Nephron progenitor cell (in vitro differentiated cells): ENCODE data around the gene FMNL2.
A peak's percentile ranks its signal among the peaks of the same experiment; 100 is the strongest.

Experiments
- DNase-seq: peaks from one replicate; pipeline ENCODE4 v3.0.0; 2021
- H3K27ac Mint-ChIP-seq: 2 replicates; pipeline ENCODE4 v1.8.0; 2021; ENCODE audit warnings: mild to moderate bottlenecking, moderate library complexity, mixed read lengths
- H3K27me3 Mint-ChIP-seq: 2 replicates; pipeline ENCODE4 v1.8.0; 2021; ENCODE audit warnings: mild to moderate bottlenecking, low read depth, mixed read lengths; ENCODE audit not compliant: poor library complexity
- H3K36me3 Mint-ChIP-seq: 2 replicates; pipeline ENCODE4 v1.8.0; 2021; ENCODE audit warnings: low read depth, mixed read lengths
- H3K4me1 Mint-ChIP-seq: 2 replicates; pipeline ENCODE4 v1.8.0; 2021; ENCODE audit warnings: mixed read lengths
- H3K4me3 Mint-ChIP-seq: 2 replicates; pipeline ENCODE4 v1.8.0; 2021; ENCODE audit warnings: mild to moderate bottlenecking, moderate library complexity, mixed read lengths
- H3K9me3 Mint-ChIP-seq: 2 replicates; pipeline ENCODE4 v1.8.0; 2021; ENCODE audit warnings: mild to moderate bottlenecking, moderate library complexity, mixed read lengths
- CTCF ChIP-seq: fragments of 200-600 bp; sonication (generic); IDR thresholded peaks from 2 replicates; pipeline ENCODE4 v1.5.0; 2021; ENCODE audit warnings: antibody characterized with exemption

FMNL2 gene

GRCh38 chr2:152588998-152589397 lies 254.0 kb downstream of the FMNL2 start:
- no peaks in the 10 kb centered on the region for H3K9me3 Mint-ChIP-seq
- no peak overlapping the region for H3K27ac Mint-ChIP-seq
- H3K4me1 Mint-ChIP-seq, result peaks cover 21% of the 10 kb centered on the region
- H3K36me3 Mint-ChIP-seq, result peaks cover 52% of the 10 kb centered on the region
- no peak for TF ChIP-seq CTCF
- DNase-seq, result no peak
- no peaks in the 10 kb centered on the region for H3K27me3 Mint-ChIP-seq
- no peak overlapping the region for H3K4me3 Mint-ChIP-seq

DNA sequence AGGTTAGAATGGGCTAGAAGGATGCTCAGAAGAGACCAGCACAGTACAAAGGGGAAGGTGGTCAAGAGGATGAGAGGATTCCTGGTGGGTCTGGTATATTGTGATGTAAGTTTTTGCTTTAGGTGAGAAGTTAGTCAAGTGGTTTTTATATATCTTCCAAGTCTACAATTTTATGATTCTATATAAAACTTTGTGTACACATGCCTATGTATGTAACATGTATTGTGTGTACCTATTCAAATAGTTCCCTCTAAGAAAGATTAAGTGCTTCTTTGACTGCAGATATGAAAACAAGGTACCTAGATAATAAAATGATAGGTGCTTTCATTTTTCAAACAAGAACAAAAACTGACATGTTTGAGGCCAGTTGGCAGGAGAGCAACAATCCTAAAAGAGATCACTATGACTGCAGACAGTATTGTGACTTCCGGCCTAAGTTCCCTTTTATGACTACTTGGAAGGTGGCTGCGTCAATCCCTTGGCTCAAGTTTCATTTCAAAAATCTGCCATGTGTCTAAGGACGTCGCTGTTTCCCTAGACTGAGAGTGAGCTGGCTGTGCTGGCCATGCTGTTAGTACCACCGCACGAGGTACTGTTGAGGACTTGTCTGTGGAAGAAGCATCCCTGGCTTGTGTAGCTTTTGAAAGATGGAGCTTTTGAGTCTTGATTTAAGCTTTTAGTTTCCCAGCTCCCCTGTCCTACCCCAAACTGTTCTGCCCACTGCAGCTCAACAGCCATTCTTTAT lies 259.2 kb downstream of the FMNL2 start:
- H3K36me3 Mint-ChIP-seq, result peaks cover 36% of the 10 kb centered on the region
- H3K4me1 Mint-ChIP-seq, result peaks cover 24% of the 10 kb centered on the region
- no peak overlapping the region for H3K4me3 Mint-ChIP-seq
- H3K27ac Mint-ChIP-seq, result peak overlapping the region; percentile 54
- no peak for DNase-seq
- H3K27me3 Mint-ChIP-seq, result no peaks in the 10 kb centered on the region
- H3K9me3 Mint-ChIP-seq, result no peaks in the 10 kb centered on the region
- no peak for TF ChIP-seq CTCF

- DNase-seq, result no peak
- peaks cover 31% of the 10 kb centered on the region for H3K36me3 Mint-ChIP-seq
- H3K4me1 Mint-ChIP-seq, result peaks cover 29% of the 10 kb centered on the region
- peak overlapping the region; percentile 54 for H3K27ac Mint-ChIP-seq
- no peak for TF ChIP-seq CTCF
- H3K9me3 Mint-ChIP-seq, result no peaks in the 10 kb centered on the region
- H3K4me3 Mint-ChIP-seq, result no peak overlapping the region
- no peaks in the 10 kb centered on the region for H3K27me3 Mint-ChIP-seq
Observed at GRCh38 chr2:152594792-152595191, 259.8 kb downstream of the FMNL2 start.

DNA sequence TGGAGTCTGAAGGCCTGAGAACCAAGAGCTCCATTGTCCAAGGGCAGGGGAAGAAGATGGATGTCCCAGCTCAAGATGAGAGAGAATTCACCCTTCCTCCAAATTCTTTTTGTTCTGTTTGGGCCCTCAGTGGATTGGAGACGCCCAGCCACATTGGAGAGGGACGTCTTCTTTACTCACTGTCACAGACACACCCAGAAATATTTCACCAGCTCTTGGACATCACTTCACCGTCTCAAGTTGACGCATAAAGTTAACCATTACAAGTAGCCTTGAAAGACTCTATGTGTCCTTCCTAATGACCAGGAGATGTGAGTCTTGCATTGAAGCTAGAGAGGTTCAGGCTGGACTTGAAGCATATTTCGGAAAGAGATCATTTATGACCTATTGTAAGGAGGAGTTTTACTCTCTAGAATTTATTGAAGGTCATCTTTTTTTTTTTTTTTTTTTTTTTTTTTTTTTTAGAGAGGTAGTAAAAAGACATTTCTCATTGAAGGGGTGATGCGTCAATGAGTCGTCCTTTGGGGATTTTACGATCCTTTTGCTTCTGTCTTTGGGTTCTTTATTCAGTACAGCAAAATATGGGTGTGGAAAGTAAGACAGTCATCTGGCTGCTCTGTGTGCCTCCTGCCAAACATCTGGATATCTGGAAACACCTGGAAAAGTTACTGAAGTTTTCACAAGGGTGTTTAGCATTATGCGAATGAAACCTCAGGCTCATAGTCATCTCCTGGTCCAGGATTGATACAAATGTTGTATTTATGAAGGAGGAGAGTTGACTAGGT lies 264.2 kb downstream of the FMNL2 start:
- Mint-ChIP-seq H3K9me3 (no peaks in the 10 kb centered on the region), H3K27me3 (no peaks in the 10 kb centered on the region), H3K4me3 (no peak overlapping the region), H3K27ac (no peak overlapping the region), H3K4me1 (peaks cover 22% of the 10 kb centered on the region), H3K36me3 (peaks cover 34% of the 10 kb centered on the region)
- DNase-seq, result no peak
- TF ChIP-seq CTCF, result no peak

DNA sequence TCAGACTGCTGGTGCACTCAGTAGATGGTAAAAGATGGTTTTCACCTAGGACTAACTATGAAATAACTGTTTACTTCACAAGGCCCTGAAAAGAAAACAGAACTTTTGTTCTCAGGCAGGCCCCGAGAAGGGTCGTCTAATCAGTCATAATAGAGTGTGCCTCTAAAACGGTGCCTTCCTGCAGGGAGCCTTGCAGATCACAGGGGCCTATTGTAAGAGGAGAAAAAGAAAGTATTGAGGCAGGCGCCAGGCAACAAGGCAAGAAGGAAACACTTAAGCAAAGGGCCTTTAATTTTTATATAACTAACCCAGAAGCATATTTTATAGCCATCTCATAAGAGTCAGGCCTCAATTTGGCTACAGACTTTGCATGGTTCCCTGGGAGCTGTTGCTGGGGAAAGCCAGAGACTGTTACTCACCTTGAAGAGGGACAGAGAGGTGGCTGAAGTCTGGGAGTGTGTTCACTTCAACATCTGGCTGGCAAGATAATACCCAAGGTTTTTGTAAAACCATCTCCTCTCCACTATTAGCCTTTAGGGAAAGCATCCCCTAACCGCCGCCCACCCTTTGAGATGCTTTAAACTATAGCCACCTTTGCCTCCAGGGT lies 265.2 kb downstream of the FMNL2 start:
- peaks cover 41% of the 10 kb centered on the region for H3K36me3 Mint-ChIP-seq
- no peaks in the 10 kb centered on the region for H3K27me3 Mint-ChIP-seq
- no peak overlapping the region for H3K4me3 Mint-ChIP-seq
- peak overlapping the region; percentile 68 for H3K27ac Mint-ChIP-seq
- no peak for TF ChIP-seq CTCF
- H3K9me3 Mint-ChIP-seq, result no peaks in the 10 kb centered on the region
- no peak for DNase-seq
- peaks cover 15% of the 10 kb centered on the region for H3K4me1 Mint-ChIP-seq
